H9 (cell line): ENCODE data around the gene PSPN. TPM values are rescaled to one million over a fixed set of nuclear protein-coding genes. Genes with fewer than 3 reads are reported as not detected.

Source experiments
- DNase-seq: peaks from one replicate; pipeline ENCODE4 v3.0.0-alpha.2; 2017
- H2AFZ ChIP-seq: one replicate; pipeline ENCODE4 v1.6.1; 2013; ENCODE audit warnings: mild to moderate bottlenecking, low read length, control low read depth, moderate library complexity
- H2AK5ac ChIP-seq: 2 replicates; pipeline ENCODE4 v1.6.1; 2013; ENCODE audit warnings: low read length, control low read depth, mixed read lengths; ENCODE audit not compliant: insufficient read length
- H2BK120ac ChIP-seq: one replicate; pipeline ENCODE4 v1.6.1; 2013; ENCODE audit warnings: low read depth, mild to moderate bottlenecking, low read length, control low read depth, inconsistent platforms; ENCODE audit not compliant: poor library complexity, severe bottlenecking
- H2BK12ac ChIP-seq: 2 replicates; pipeline ENCODE4 v1.6.1; 2013; ENCODE audit warnings: low read length, control low read depth, mixed read lengths, low read depth; ENCODE audit not compliant: insufficient read length
- H2BK15ac ChIP-seq: 2 replicates; pipeline ENCODE4 v1.6.1; 2013; ENCODE audit warnings: low read depth, low read length, control low read depth
- H2BK20ac ChIP-seq: one replicate; pipeline ENCODE4 v1.6.1; 2013; ENCODE audit warnings: low read depth, mild to moderate bottlenecking, low read length, control low read depth, inconsistent platforms; ENCODE audit not compliant: poor library complexity, severe bottlenecking
- H2BK5ac ChIP-seq: 2 replicates; pipeline ENCODE4 v1.6.1; 2013; ENCODE audit warnings: low read length, control low read depth, mixed read lengths; ENCODE audit not compliant: insufficient read length
- H3K14ac ChIP-seq: 2 replicates; pipeline ENCODE4 v1.6.1; 2013; ENCODE audit warnings: low read length, control low read depth; ENCODE audit not compliant: insufficient read depth
- H3K18ac ChIP-seq: 2 replicates; pipeline ENCODE4 v1.6.1; 2013; ENCODE audit warnings: low read depth, mild to moderate bottlenecking, mixed read lengths, low read length, control low read depth; ENCODE audit not compliant: insufficient read length
- H3K23ac ChIP-seq: 2 replicates; pipeline ENCODE4 v1.6.1; 2013; ENCODE audit warnings: low read length, control low read depth, mixed read lengths, low read depth; ENCODE audit not compliant: insufficient read length
- H3K23me2 ChIP-seq: 2 replicates; pipeline ENCODE4 v1.6.1; 2013; ENCODE audit warnings: low read depth, mild to moderate bottlenecking, mixed read lengths, low read length, control low read depth; ENCODE audit not compliant: insufficient read length, poor library complexity, severe bottlenecking
- H3K27ac ChIP-seq: 2 replicates; pipeline ENCODE4 v1.5.1; 2013; ENCODE audit warnings: low read length, control low read depth, mixed read lengths, low read depth; ENCODE audit not compliant: insufficient read length
- H3K27me3 ChIP-seq: 2 replicates; pipeline ENCODE4 v1.6.1; 2013; ENCODE audit warnings: low read length, control low read depth, inconsistent platforms; ENCODE audit not compliant: insufficient read depth
- H3K4ac ChIP-seq: 2 replicates; pipeline ENCODE4 v1.6.1; 2013; ENCODE audit warnings: low read depth, mild to moderate bottlenecking, control low read depth, inconsistent platforms, low read length, moderate library complexity
- H3K4me1 ChIP-seq: 2 replicates; pipeline ENCODE4 v1.6.1; 2013; ENCODE audit warnings: low read length, control low read depth, inconsistent platforms; ENCODE audit not compliant: insufficient read depth
- H3K4me2 ChIP-seq: 2 replicates; pipeline ENCODE4 v1.6.1; 2013; ENCODE audit warnings: low read length, control low read depth, mixed read lengths; ENCODE audit not compliant: insufficient read length, insufficient read depth
- H3K56ac ChIP-seq: 2 replicates; pipeline ENCODE4 v1.6.1; 2013; ENCODE audit warnings: low read depth, mild to moderate bottlenecking, mixed read lengths, low read length, control low read depth; ENCODE audit not compliant: insufficient read length
- H3K79me1 ChIP-seq: 2 replicates; pipeline ENCODE4 v1.6.1; 2013; ENCODE audit warnings: low read depth, mild to moderate bottlenecking, moderate library complexity, low read length, control low read depth, inconsistent platforms; ENCODE audit not compliant: insufficient read depth, poor library complexity, severe bottlenecking
- H3K79me2 ChIP-seq: 2 replicates; pipeline ENCODE4 v1.6.1; 2013; ENCODE audit warnings: low read length, control low read depth, inconsistent platforms; ENCODE audit not compliant: insufficient read depth
- H3K9ac ChIP-seq: 2 replicates; pipeline ENCODE4 v1.6.1; 2013; ENCODE audit warnings: low read length, control low read depth, mixed read lengths; ENCODE audit not compliant: insufficient read length; ENCODE audit errors: extremely low read depth
- H3K9me3 ChIP-seq: one replicate; pipeline ENCODE4 v1.6.1; 2013; ENCODE audit warnings: low read depth, low read length, inconsistent platforms; ENCODE audit not compliant: control insufficient read depth
- H3T11ph ChIP-seq: one replicate; pipeline ENCODE4 v1.6.1; 2013; ENCODE audit warnings: mild to moderate bottlenecking, low read length, control low read depth, inconsistent platforms
- H4K20me1 ChIP-seq: one replicate; pipeline ENCODE4 v1.6.1; 2013; ENCODE audit not compliant: control insufficient read depth, insufficient read length, insufficient read depth
- H4K5ac ChIP-seq: 2 replicates; pipeline ENCODE4 v1.6.1; 2013; ENCODE audit warnings: low read depth, mild to moderate bottlenecking, mixed read lengths, low read length, control low read depth; ENCODE audit not compliant: insufficient read length
- H4K8ac ChIP-seq: replicated peaks from 2 replicates; pipeline ENCODE4 v1.6.1; 2013; ENCODE audit warnings: low read length, control low read depth, mixed read lengths, low read depth; ENCODE audit not compliant: insufficient read length
- H4K91ac ChIP-seq: 2 replicates; pipeline ENCODE4 v1.6.1; 2013; ENCODE audit warnings: low read depth, mild to moderate bottlenecking, moderate library complexity, mixed read lengths, low read length, control low read depth; ENCODE audit not compliant: insufficient read length
- H3K27ac Mint-ChIP-seq, 3 experiments: 2 replicates in 2 of 3; 3 replicates in 1 of 3; pipeline ENCODE4 v1.8.0; 2020 to 2021; ENCODE audit warnings: mixed read lengths in 3 of 3, mild to moderate bottlenecking in 1 of 3, moderate library complexity in 1 of 3
- H3K27me3 Mint-ChIP-seq: 2 replicates; pipeline ENCODE4 v1.8.0; 2021; ENCODE audit warnings: low read depth, mild to moderate bottlenecking, moderate library complexity, mixed read lengths
- H3K36me3 Mint-ChIP-seq, 3 experiments: 2 replicates in 2 of 3; 3 replicates in 1 of 3; pipeline ENCODE4 v1.8.0; 2020 to 2021; ENCODE audit warnings: low read depth in 3 of 3, mixed read lengths in 3 of 3; ENCODE audit not compliant: insufficient read depth in 1 of 3
- H3K4me1 Mint-ChIP-seq, 2 experiments: 2 replicates each; pipeline ENCODE4 v1.8.0; 2020; ENCODE audit warnings: mixed read lengths in 2 of 2
- H3K4me3 Mint-ChIP-seq, 2 experiments: 2 replicates in 1 of 2; 3 replicates in 1 of 2; pipeline ENCODE4 v1.8.0; 2020 to 2021; ENCODE audit warnings: mild to moderate bottlenecking in 2 of 2, mixed read lengths in 2 of 2, moderate library complexity in 1 of 2
- H3K9me3 Mint-ChIP-seq, 2 experiments: 2 replicates in 1 of 2; 3 replicates in 1 of 2; pipeline ENCODE4 v1.8.0; 2020; ENCODE audit warnings: mild to moderate bottlenecking in 2 of 2, mixed read lengths in 2 of 2, moderate library complexity in 1 of 2
- CTCF ChIP-seq: fragments of 200-600 bp; sonication (generic); conservative IDR thresholded peaks from 3 replicates; pipeline ENCODE4 v1.8.0; 2021; ENCODE audit warnings: antibody characterized with exemption, mild to moderate bottlenecking
- WGBS: extraction: QIAGEN DNeasy Blood & Tissue Kit; methylation state at CpG from one replicate; pipeline ENCODE4 v1.1.7; 2013; ENCODE audit warnings: missing lambda C conversion rate, low lambda C conversion rate, mixed read lengths; ENCODE audit not compliant: insufficient read length; ENCODE audit errors: extremely low coverage; 5-methylcytosine and 5-hydroxymethylcytosine counted together
- long read RNA-seq: library from polyadenylated mRNA; unstranded; transcript quantifications from one replicate; pipeline ENCODE4 v2.0.0, GENCODE V29; 2020
- total RNA-seq: library from RNA; stranded (reverse); gene quantifications from 2 replicates; pipeline ENCODE4 v1.2.1, GENCODE V29; 2021

PSPN gene
- 2.1 and 2.4 TPM in 2 replicates for total RNA-seq
- long read RNA-seq: 0 reads

DNA sequence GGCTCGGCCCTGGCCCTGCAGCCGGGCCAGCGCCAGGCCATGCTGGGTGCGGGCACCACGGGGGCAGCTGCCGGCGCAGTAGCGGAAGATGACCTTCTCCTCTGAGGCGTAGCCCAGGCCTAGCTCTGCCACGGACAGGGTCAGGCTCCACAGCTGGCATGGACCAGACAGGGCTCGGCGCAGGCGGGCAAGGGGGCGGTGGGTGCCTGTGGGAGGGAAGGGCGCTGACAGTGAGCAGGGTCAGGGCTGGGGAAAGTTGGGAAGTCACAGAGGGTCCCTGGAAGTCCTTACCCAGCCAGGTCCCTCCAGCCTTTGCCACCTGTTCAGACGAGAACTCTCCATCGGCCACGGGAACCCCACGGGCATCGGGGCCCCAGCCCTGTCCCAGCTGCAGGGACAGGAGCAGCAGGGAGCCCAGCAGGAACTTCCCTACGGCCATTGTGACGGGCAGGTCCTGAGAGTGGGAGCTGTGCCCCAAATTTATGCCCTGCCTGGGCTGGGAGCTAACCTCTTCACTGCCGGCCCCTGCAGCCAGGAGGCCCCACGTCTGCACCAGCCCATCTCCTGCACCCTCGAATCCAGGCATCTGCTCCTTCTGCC lies at the start of gene PSPN:
Gene PSPN, minus strand, starts transcription at position 523 of the 600 bp plus-strand sequence. Its CDS starts 84 bp downstream, at position 439.
- Histone ChIP-seq H3T11ph (no peak within 1 kb of the TSS), H3K79me1 (no peaks in the 10 kb centered on the region), H2BK20ac (no peak within 1 kb of the TSS), H2BK5ac (no peak within 1 kb of the TSS), H2BK12ac (no peak within 1 kb of the TSS), H3K9ac (no peak within 1 kb of the TSS), H3K4me1 (no peaks in the 10 kb centered on the region), H4K5ac (no peak within 1 kb of the TSS), H3K27me3 (no peaks in the 10 kb centered on the region), H3K56ac (no peak within 1 kb of the TSS), H3K4me2 (no peak within 1 kb of the TSS), H4K20me1 (no peaks in the 10 kb centered on the region), H2BK15ac (no peak within 1 kb of the TSS), H2AK5ac (no peak within 1 kb of the TSS), H3K14ac (no peak within 1 kb of the TSS; the same call in 1 of the 2 replicates), H2BK120ac (no peak within 1 kb of the TSS), H3K79me2 (no peaks in the 10 kb centered on the region), H3K4ac (no peak within 1 kb of the TSS), H4K8ac (no peak within 1 kb of the TSS), H4K91ac (no peak within 1 kb of the TSS), H3K18ac (no peak within 1 kb of the TSS), H3K23me2 (no peaks in the 10 kb centered on the region), H3K23ac (no peak within 1 kb of the TSS), H2AFZ (no peak within 1 kb of the TSS), H3K9me3 (no peaks in the 10 kb centered on the region), H3K27ac (no peak within 1 kb of the TSS)
- Mint-ChIP-seq H3K36me3 (peaks cover 16 to 22% (median 21%) of the 10 kb centered on the region in 3 experiments), H3K9me3 (peaks cover 4% of the 10 kb centered on the region in 2 experiments; a peak in 4 of 5 replicates), H3K27ac (peak within 1 kb of the TSS in 1 of 3 experiments; percentile 91; a peak in 4 of 7 replicates), H3K4me1 (peaks cover 9 to 24% of the 10 kb centered on the region in 2 experiments), H3K4me3 (no peak within 1 kb of the TSS), H3K27me3 (no peaks in the 10 kb centered on the region)
- no peak for DNase-seq
- no peak for TF ChIP-seq CTCF
- no CpG with 5 or more reads among the region's 25 CpGs for WGBS
